ENCODE data around the gene VPS54. TPM values are rescaled to one million over a fixed set of nuclear protein-coding genes. Genes with fewer than 3 reads are reported as not detected.

VPS54 gene
- polyA plus RNA-seq, 1 donor (not counting 4 experiments of a cell fraction or from before 2014, with no cell fraction given), result 18.2 TPM

GRCh38 chr2:63874204-63875130, 144.8 kb downstream of the VPS54 start:
- H3K9me3 ChIP-seq (ENCODE audit: control insufficient read depth, low read depth, low read length), result peaks cover 3% of the 10 kb centered on the region
- no peaks in the 10 kb centered on the region for H4K20me1 ChIP-seq (ENCODE audit: control insufficient read depth, extremely low read depth, insufficient read depth, low read length)
- DNase-seq (ENCODE audit: low read depth, low spot score) (no peak), FAIRE-seq (no peak)
- dilution Hi-C loops (cut with MboI; ENCODE audit: extremely low pct_ligation_motif_present, low sequenced_read_pairs), result no loop called here
- H3K27ac ChIP-seq (ENCODE audit: control insufficient read depth, insufficient read depth, low read length), result peak overlapping the region; percentile 44
- H3K4me3 ChIP-seq (ENCODE audit: control insufficient read depth in 2 of 3, extremely low read depth in 1 of 3, insufficient read depth in 2 of 3, low read depth in 1 of 3, low read length in 3 of 3), result no peak overlapping the region
- H3K9ac ChIP-seq (ENCODE audit: control insufficient read depth, extremely low read depth, insufficient read depth, low read length), result no peak overlapping the region
- H3K27me3 ChIP-seq (ENCODE audit: control insufficient read depth, extremely low read depth, insufficient read depth, low read length), result no peaks in the 10 kb centered on the region
- TF ChIP-seq CTCF (optimal IDR thresholded peaks at IDR 0.05 in 1 of 3, IDR thresholded peaks at IDR 0.05 in 1 of 3, conservative IDR thresholded peaks at IDR 0.05 in 1 of 3; ENCODE audit: extremely low read depth in 1 of 3, insufficient read depth in 2 of 3, low read length in 3 of 3) (no peak), EZH2 (IDR thresholded peaks at IDR 0.05; ENCODE audit: low read length) (no peak)
- H3K4me2 ChIP-seq (ENCODE audit: control insufficient read depth, extremely low read depth, insufficient read depth, low read depth, low read length), result peak overlapping the region; percentile 69
- peaks cover 30% of the 10 kb centered on the region for H3K79me2 ChIP-seq (ENCODE audit: control insufficient read depth, insufficient read depth, low read length)
- peaks cover 6 to 13% of the 10 kb centered on the region in 2 experiments for H3K36me3 ChIP-seq (ENCODE audit: control insufficient read depth in 2 of 2, extremely low read depth in 1 of 2, insufficient read depth in 2 of 2, low read length in 2 of 2)
- no peak overlapping the region for H2AFZ ChIP-seq (ENCODE audit: control insufficient read depth, low read length)
- peaks cover 31% of the 10 kb centered on the region for H3K4me1 ChIP-seq (ENCODE audit: control insufficient read depth, extremely low read depth, insufficient read depth, low read length)
- no peaks in the 10 kb centered on the region for H3K9me1 ChIP-seq (ENCODE audit: control insufficient read depth, extremely low read depth, insufficient read depth, low read length)

- FAIRE-seq, result no peak
- dilution Hi-C loops (cut with MboI; ENCODE audit: extremely low pct_ligation_motif_present, low sequenced_read_pairs), result no loop called here
- Histone ChIP-seq H3K36me3 (ENCODE audit: control insufficient read depth in 2 of 2, extremely low read depth in 1 of 2, insufficient read depth in 2 of 2, low read length in 2 of 2) (peaks cover 2 to 9% of the 10 kb centered on the region in 2 experiments), H3K4me1 (ENCODE audit: control insufficient read depth, extremely low read depth, insufficient read depth, low read length) (peaks cover 31% of the 10 kb centered on the region), H4K20me1 (ENCODE audit: control insufficient read depth, extremely low read depth, insufficient read depth, low read length) (no peaks in the 10 kb centered on the region), H3K9ac (ENCODE audit: control insufficient read depth, extremely low read depth, insufficient read depth, low read length) (no peak overlapping the region), H3K9me1 (ENCODE audit: control insufficient read depth, extremely low read depth, insufficient read depth, low read length) (no peaks in the 10 kb centered on the region), H3K27me3 (ENCODE audit: control insufficient read depth, extremely low read depth, insufficient read depth, low read length) (no peaks in the 10 kb centered on the region), H3K79me2 (ENCODE audit: control insufficient read depth, insufficient read depth, low read length) (peaks cover 36% of the 10 kb centered on the region), H3K4me3 (ENCODE audit: control insufficient read depth in 2 of 3, extremely low read depth in 1 of 3, insufficient read depth in 2 of 3, low read depth in 1 of 3, low read length in 3 of 3) (no peak overlapping the region), H3K4me2 (ENCODE audit: control insufficient read depth, extremely low read depth, insufficient read depth, low read depth, low read length) (no peak overlapping the region), H3K27ac (ENCODE audit: control insufficient read depth, insufficient read depth, low read length) (no peak overlapping the region), H2AFZ (ENCODE audit: control insufficient read depth, low read length) (no peak overlapping the region), H3K9me3 (ENCODE audit: control insufficient read depth, low read depth, low read length) (peaks cover 3% of the 10 kb centered on the region)
- no peak for TF ChIP-seq CTCF (optimal IDR thresholded peaks at IDR 0.05 in 1 of 3, IDR thresholded peaks at IDR 0.05 in 1 of 3, conservative IDR thresholded peaks at IDR 0.05 in 1 of 3; ENCODE audit: extremely low read depth in 1 of 3, insufficient read depth in 2 of 3, low read length in 3 of 3)
- no peak for TF ChIP-seq EZH2 (IDR thresholded peaks at IDR 0.05; ENCODE audit: low read length)
- DNase-seq (ENCODE audit: low read depth, low spot score), result no peak
Measured at GRCh38 chr2:63872571-63873328, 146.5 kb downstream of the VPS54 start.
